ENCODE data around the gene TNKS1BP1. TPM values are rescaled to one million over a fixed set of nuclear protein-coding genes. Genes with fewer than 3 reads are reported as not detected.

Gene TNKS1BP1
- total and polyA plus RNA-seq, 8 donors: 59.4 to 238 (median 119) TPM

DNA sequence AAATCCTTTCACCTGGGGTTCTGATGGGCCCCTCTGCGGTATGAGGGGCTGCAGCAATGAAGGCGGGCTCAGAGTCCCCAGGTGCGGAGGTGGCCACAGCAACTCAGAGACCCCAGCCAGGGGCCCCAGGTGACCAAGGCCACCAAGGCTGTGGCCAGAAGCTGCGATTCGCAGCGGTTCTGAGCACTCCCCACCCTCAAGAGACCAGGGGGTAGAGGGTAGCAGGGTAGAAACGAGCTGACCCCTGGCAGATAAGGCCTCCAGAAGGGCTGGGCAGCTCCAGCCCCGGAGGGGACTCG, 948 bp downstream of the TNKS1BP1 start:
- TF ChIP-seq, protein P1, sequence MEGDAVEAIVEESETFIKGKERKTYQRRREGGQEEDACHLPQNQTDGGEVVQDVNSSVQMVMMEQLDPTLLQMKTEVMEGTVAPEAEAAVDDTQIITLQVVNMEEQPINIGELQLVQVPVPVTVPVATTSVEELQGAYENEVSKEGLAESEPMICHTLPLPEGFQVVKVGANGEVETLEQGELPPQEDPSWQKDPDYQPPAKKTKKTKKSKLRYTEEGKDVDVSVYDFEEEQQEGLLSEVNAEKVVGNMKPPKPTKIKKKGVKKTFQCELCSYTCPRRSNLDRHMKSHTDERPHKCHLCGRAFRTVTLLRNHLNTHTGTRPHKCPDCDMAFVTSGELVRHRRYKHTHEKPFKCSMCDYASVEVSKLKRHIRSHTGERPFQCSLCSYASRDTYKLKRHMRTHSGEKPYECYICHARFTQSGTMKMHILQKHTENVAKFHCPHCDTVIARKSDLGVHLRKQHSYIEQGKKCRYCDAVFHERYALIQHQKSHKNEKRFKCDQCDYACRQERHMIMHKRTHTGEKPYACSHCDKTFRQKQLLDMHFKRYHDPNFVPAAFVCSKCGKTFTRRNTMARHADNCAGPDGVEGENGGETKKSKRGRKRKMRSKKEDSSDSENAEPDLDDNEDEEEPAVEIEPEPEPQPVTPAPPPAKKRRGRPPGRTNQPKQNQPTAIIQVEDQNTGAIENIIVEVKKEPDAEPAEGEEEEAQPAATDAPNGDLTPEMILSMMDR (IDR thresholded peaks at IDR 0.05): no peak
- TF ChIP-seq POLR2A (IDR thresholded peaks at IDR 0.05) (no peak), POLR2AphosphoS5 (IDR thresholded peaks at IDR 0.05) (no peak), EP300 (IDR thresholded peaks at IDR 0.05) (no peak)
- Histone ChIP-seq H3K4me1 (peaks cover 48 to 67% (median 59%) of the 10 kb centered on the region in 4 donors), H3K4me3 (peak overlapping the region; percentile 77 to 90 (median 84)), H3K9me3 (no peaks in the 10 kb centered on the region), H3K27me3 (no peaks in the 10 kb centered on the region), H3K36me3 (peaks cover 26 to 48% (median 46%) of the 10 kb centered on the region in 4 donors), H3K27ac (peak overlapping the region; percentile 94 to 99 (median 98))
- intact Hi-C loops (cut with DNase I; ENCODE audit: low total_unique reads): no loop called here
- no peak for DNase-seq
- WGBS, 5 donors: 5 to 24% (median 18%) methylated on average over 9 of the region's 9 CpGs

DNA sequence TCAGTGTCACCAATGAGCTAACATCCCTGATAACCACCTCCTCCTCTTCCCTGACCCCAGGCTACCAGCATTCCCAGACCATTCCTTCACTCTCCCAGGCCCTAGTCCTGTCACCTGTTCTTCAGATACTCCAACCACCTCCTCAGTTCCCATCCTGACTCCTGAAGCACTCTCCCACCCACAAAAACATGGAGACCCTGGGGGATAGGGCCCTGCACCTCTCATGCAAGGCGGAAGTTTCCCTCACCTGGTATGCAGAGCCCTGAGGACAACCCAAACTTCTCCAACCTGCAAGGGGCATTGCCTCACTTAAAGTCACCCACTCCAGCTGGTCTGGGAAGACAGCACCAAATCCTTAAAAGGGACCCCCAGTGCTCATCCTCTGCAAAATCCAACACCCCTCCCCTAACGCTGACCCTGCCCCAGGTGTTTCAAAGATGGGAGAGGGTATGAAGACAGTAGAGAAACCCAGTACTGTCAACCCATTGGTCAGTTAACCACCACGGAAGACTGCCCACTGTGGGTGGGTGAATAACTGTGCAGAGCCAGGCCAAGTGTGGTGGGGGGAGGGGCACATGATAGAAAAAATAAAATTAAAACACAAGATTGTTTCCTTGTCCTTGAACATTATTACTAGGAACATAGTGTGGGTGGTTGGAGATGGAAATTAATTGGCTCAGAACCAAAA, 1.4 kb downstream of the TNKS1BP1 start:
- H3K4me1 ChIP-seq: peaks cover 53 to 72% (median 63%) of the 10 kb centered on the region in 4 donors
- H3K4me3 ChIP-seq: peak overlapping the region; percentile 77 to 90 (median 84)
- DNase-seq: peak in 1 of 2 donors; percentile 63
- 28 to 51% (median 36%) methylated on average over 3 of the region's 3 CpGs for whole genome bisulfite sequencing, 5 donors
- no peaks in the 10 kb centered on the region for H3K9me3 ChIP-seq
- peaks cover 21 to 46% (median 46%) of the 10 kb centered on the region in 4 donors for H3K36me3 ChIP-seq
- H3K27ac ChIP-seq: peak overlapping the region; percentile 94 to 99 (median 98)
- no peaks in the 10 kb centered on the region for H3K27me3 ChIP-seq
- TF ChIP-seq POLR2A (IDR thresholded peaks at IDR 0.05) (no peak), POLR2AphosphoS5 (IDR thresholded peaks at IDR 0.05) (no peak), EP300 (IDR thresholded peaks at IDR 0.05) (no peak)
- TF ChIP-seq, protein P1 (IDR thresholded peaks at IDR 0.05): no peak
- intact Hi-C loops (cut with DNase I; ENCODE audit: low total_unique reads): no loop called here

DNA sequence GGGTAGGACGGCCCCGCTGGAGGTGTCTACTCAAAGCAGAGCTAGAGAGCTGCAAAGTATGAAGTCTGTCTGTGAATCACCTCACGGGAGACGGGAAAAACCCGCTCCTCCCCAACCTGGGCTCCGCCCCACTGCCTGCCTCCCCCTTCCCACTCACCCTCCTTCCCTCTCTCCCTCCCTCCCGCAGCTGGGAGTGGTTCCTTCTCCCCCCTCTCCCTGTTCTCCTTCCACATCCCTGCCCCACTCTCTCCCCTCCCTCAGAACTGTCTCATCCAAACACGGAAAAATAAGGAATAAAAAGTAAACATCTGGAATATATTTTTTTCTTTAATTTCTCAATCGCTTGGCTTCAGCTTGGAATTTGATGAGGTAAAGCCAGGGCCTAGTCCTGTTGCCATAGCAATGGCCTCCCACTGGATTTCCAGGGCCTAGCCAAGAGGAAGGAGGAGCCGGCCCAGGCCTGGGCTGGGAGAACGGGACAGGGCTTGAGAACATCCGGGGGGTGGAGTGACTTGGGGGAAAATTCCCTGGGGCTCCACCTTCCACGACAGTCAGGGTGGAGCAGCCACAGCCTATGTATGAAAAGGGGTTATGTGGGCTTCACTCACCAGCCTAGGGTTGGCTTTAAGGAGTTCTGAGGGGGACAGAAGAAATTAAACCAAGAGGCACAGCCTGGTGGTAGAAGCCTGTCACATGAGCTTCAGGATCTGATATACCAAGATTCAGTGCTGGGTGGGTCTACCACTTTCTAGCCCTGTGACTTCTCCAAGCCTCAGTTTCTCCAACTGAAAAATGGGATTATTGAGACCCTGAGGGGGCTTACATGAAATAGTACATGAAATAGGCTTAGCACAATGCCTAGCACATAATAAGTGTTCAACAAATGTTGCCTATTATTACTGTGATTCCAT, 2.2 kb downstream of the TNKS1BP1 start:
- 9 to 23% (median 16%) methylated on average over 12 to 13 of the region's 13 CpGs for WGBS, 5 donors
- Histone ChIP-seq H3K27ac (peak overlapping the region; percentile 94 to 99 (median 98)), H3K36me3 (peaks cover 18 to 46% (median 46%) of the 10 kb centered on the region in 4 donors), H3K27me3 (no peaks in the 10 kb centered on the region), H3K9me3 (no peaks in the 10 kb centered on the region), H3K4me3 (peak overlapping the region; percentile 77 to 90 (median 84)), H3K4me1 (peaks cover 61 to 80% (median 71%) of the 10 kb centered on the region in 4 donors)
- TF ChIP-seq, protein P1 (IDR thresholded peaks at IDR 0.05): no peak
- TF ChIP-seq POLR2AphosphoS5 (IDR thresholded peaks at IDR 0.05) (peak; percentile 42 to 74 (median 68)), POLR2A (IDR thresholded peaks at IDR 0.05) (peak in 2 of 4 donors; percentile 37 to 64), EP300 (IDR thresholded peaks at IDR 0.05) (no peak)
- intact Hi-C loops (cut with DNase I; ENCODE audit: low total_unique reads): no loop called here
- DNase-seq: peak; percentile 88 to 96
